ENCODE measurements around the gene KIAA1671. TPM values are rescaled to one million over a fixed set of nuclear protein-coding genes. Genes with fewer than 3 reads are reported as not detected.

The KIAA1671 gene
- total and polyA plus RNA-seq, 4 experiments from 2014 or later: 0.04 to 10.2 (median 5.2) TPM

GRCh38 chr22:25072406-25072805, 119.9 kb downstream of the KIAA1671 start:
- Histone ChIP-seq H3K4me3 (ENCODE audit: low read length in 2 of 2) (no peak overlapping the region), H3K27me3 (ENCODE audit: insufficient read depth, low read length) (no peaks in the 10 kb centered on the region), H3K4me1 (ENCODE audit: insufficient read depth, low read length) (peaks cover 77% of the 10 kb centered on the region), H3K36me3 (ENCODE audit: insufficient read depth, low read length) (no peaks in the 10 kb centered on the region), H3K9me3 (ENCODE audit: control insufficient read depth in 1 of 2, low read length in 2 of 2) (no peaks in the 10 kb centered on the region), H3K27ac (ENCODE audit: low read depth, low read length) (no peak overlapping the region)
- peak overlapping the region in 5 of 7 donors; percentile 4 to 78 (median 53) for H3K27ac Mint-ChIP-seq
- peaks cover 64 to 89% (median 75%) of the 10 kb centered on the region in 4 donors for H3K4me1 Mint-ChIP-seq
- ChIA-PET CTCF (ENCODE audit: partially characterized antibody) (interaction anchor here (0.8 to 6.2 kb wide), 7 partner anchors 9 to 24 kb away, joined by 3 to 58 read pairs (median 4); no protein-coding TSS in a partner anchor), POLR2A (ENCODE audit: partially characterized antibody) (interaction anchor here (1.0 to 2.4 kb wide), 2 partner anchors 10 to 39 kb away, joined by 4 to 16 read pairs; no protein-coding TSS in a partner anchor)
- no peaks in the 10 kb centered on the region for H3K36me3 Mint-ChIP-seq
- intact Hi-C loops (cut with micrococcal nuclease): no loop called here
- H3K27me3 Mint-ChIP-seq: no peaks in the 10 kb centered on the region
- no peak for DNase-seq
- peak overlapping the region in 3 of 8 donors; percentile 19 to 73 (median 22) for H3K4me3 Mint-ChIP-seq
- H3K9me3 Mint-ChIP-seq: no peaks in the 10 kb centered on the region

- Histone ChIP-seq H3K27ac (ENCODE audit: low read depth, low read length) (no peak overlapping the region), H3K4me1 (ENCODE audit: insufficient read depth, low read length) (peaks cover 48% of the 10 kb centered on the region), H3K9me3 (ENCODE audit: control insufficient read depth in 1 of 2, low read length in 2 of 2) (no peaks in the 10 kb centered on the region), H3K36me3 (ENCODE audit: insufficient read depth, low read length) (no peaks in the 10 kb centered on the region), H3K4me3 (ENCODE audit: low read length in 2 of 2) (no peak overlapping the region), H3K27me3 (ENCODE audit: insufficient read depth, low read length) (no peaks in the 10 kb centered on the region)
- peak overlapping the region; percentile 47 to 87 (median 74) for H3K27ac Mint-ChIP-seq
- ChIA-PET CTCF (ENCODE audit: partially characterized antibody) (interaction anchor here (1.1 to 3.3 kb wide), 5 partner anchors 15 to 95 kb away, joined by 3 to 33 read pairs (median 6); no protein-coding TSS in a partner anchor), POLR2A (ENCODE audit: partially characterized antibody) (interaction anchor here (0.8 to 5.6 kb wide), 4 partner anchors 8 to 14 kb away, joined by 3 to 40 read pairs (median 16); no protein-coding TSS in a partner anchor)
- no peaks in the 10 kb centered on the region for H3K27me3 Mint-ChIP-seq
- H3K4me1 Mint-ChIP-seq: peaks cover 38 to 56% (median 44%) of the 10 kb centered on the region in 4 donors
- intact Hi-C loops (cut with micrococcal nuclease): no loop called here
- no peak for DNase-seq
- no peaks in the 10 kb centered on the region for H3K9me3 Mint-ChIP-seq
- peak overlapping the region; percentile 8 to 79 (median 70) for H3K4me3 Mint-ChIP-seq
- no peaks in the 10 kb centered on the region for H3K36me3 Mint-ChIP-seq
These were observed 123.8 kb downstream of the KIAA1671 start for GRCh38 chr22:25076336-25076735.

GRCh38 chr22:25077056-25077455, 124.5 kb downstream of the KIAA1671 start:
- Histone ChIP-seq H3K9me3 (ENCODE audit: control insufficient read depth in 1 of 2, low read length in 2 of 2) (no peaks in the 10 kb centered on the region), H3K4me1 (ENCODE audit: insufficient read depth, low read length) (peaks cover 41% of the 10 kb centered on the region), H3K27ac (ENCODE audit: low read depth, low read length) (no peak overlapping the region), H3K27me3 (ENCODE audit: insufficient read depth, low read length) (no peaks in the 10 kb centered on the region), H3K36me3 (ENCODE audit: insufficient read depth, low read length) (no peaks in the 10 kb centered on the region), H3K4me3 (ENCODE audit: low read length in 2 of 2) (no peak overlapping the region)
- no peaks in the 10 kb centered on the region for H3K9me3 Mint-ChIP-seq
- no peaks in the 10 kb centered on the region for H3K27me3 Mint-ChIP-seq
- H3K36me3 Mint-ChIP-seq: no peaks in the 10 kb centered on the region
- ChIA-PET CTCF (ENCODE audit: partially characterized antibody) (interaction anchor here (1.0 to 3.3 kb wide), 8 partner anchors 9 to 126 kb away, joined by 3 to 33 read pairs (median 6); no protein-coding TSS in a partner anchor), POLR2A (ENCODE audit: partially characterized antibody) (interaction anchor here (0.8 to 5.6 kb wide), 4 partner anchors 8 to 33 kb away, joined by 3 to 40 read pairs (median 16); no protein-coding TSS in a partner anchor)
- peak overlapping the region in 3 of 8 donors; percentile 11 to 73 (median 23) for H3K4me3 Mint-ChIP-seq
- H3K4me1 Mint-ChIP-seq: peaks cover 34 to 55% (median 42%) of the 10 kb centered on the region in 4 donors
- peak overlapping the region in 4 of 7 donors; percentile 55 to 71 (median 68) for H3K27ac Mint-ChIP-seq
- no peak for DNase-seq
- intact Hi-C loops (cut with micrococcal nuclease): no loop called here

- H3K27me3 Mint-ChIP-seq: no peaks in the 10 kb centered on the region
- no peaks in the 10 kb centered on the region for H3K36me3 ChIP-seq (ENCODE audit: insufficient read depth, low read length)
- ChIA-PET CTCF (ENCODE audit: partially characterized antibody) (interaction anchor here (1.0 to 3.3 kb wide), 6 partner anchors 10 to 30 kb away, joined by 3 to 33 read pairs (median 4); no protein-coding TSS in a partner anchor), POLR2A (ENCODE audit: partially characterized antibody) (interaction anchor here (0.9 to 5.6 kb wide), 3 partner anchors 8 to 16 kb away, joined by 3 to 40 read pairs (median 27); no protein-coding TSS in a partner anchor)
- H3K9me3 ChIP-seq (ENCODE audit: control insufficient read depth in 1 of 2, low read length in 2 of 2): no peaks in the 10 kb centered on the region
- no peak overlapping the region for H3K27ac ChIP-seq (ENCODE audit: low read depth, low read length)
- H3K4me3 Mint-ChIP-seq: no peak overlapping the region
- no peaks in the 10 kb centered on the region for H3K27me3 ChIP-seq (ENCODE audit: insufficient read depth, low read length)
- intact Hi-C loops (cut with micrococcal nuclease): no loop called here
- H3K36me3 Mint-ChIP-seq: no peaks in the 10 kb centered on the region
- DNase-seq: no peak
- peaks cover 30 to 47% (median 37%) of the 10 kb centered on the region in 4 donors for H3K4me1 Mint-ChIP-seq
- H3K9me3 Mint-ChIP-seq: no peaks in the 10 kb centered on the region
- no peak overlapping the region for H3K4me3 ChIP-seq (ENCODE audit: low read length in 2 of 2)
- H3K27ac Mint-ChIP-seq: peak overlapping the region in 2 of 7 donors; percentile 55 to 65
- H3K4me1 ChIP-seq (ENCODE audit: insufficient read depth, low read length): peaks cover 33% of the 10 kb centered on the region
These were observed 125.4 kb downstream of the KIAA1671 start for GRCh38 chr22:25077964-25078363.

GRCh38 chr22:25078591-25078990, 126.1 kb downstream of the KIAA1671 start:
- Histone ChIP-seq H3K36me3 (ENCODE audit: insufficient read depth, low read length) (no peaks in the 10 kb centered on the region), H3K27me3 (ENCODE audit: insufficient read depth, low read length) (no peaks in the 10 kb centered on the region), H3K4me1 (ENCODE audit: insufficient read depth, low read length) (peaks cover 33% of the 10 kb centered on the region), H3K27ac (ENCODE audit: low read depth, low read length) (no peak overlapping the region), H3K4me3 (ENCODE audit: low read length in 2 of 2) (no peak overlapping the region), H3K9me3 (ENCODE audit: control insufficient read depth in 1 of 2, low read length in 2 of 2) (no peaks in the 10 kb centered on the region)
- ChIA-PET CTCF (ENCODE audit: partially characterized antibody) (interaction anchor here (1.0 to 3.3 kb wide), 6 partner anchors 10 to 30 kb away, joined by 3 to 33 read pairs (median 4); no protein-coding TSS in a partner anchor), POLR2A (ENCODE audit: partially characterized antibody) (interaction anchor here (0.9 to 5.6 kb wide), 3 partner anchors 8 to 17 kb away, joined by 3 to 40 read pairs (median 27); no protein-coding TSS in a partner anchor)
- Mint-ChIP-seq H3K4me3 (no peak overlapping the region), H3K27ac (peak overlapping the region in 2 of 7 donors; percentile 29 to 65), H3K9me3 (no peaks in the 10 kb centered on the region), H3K4me1 (peaks cover 27 to 42% (median 35%) of the 10 kb centered on the region in 4 donors), H3K36me3 (no peaks in the 10 kb centered on the region), H3K27me3 (no peaks in the 10 kb centered on the region)
- intact Hi-C loops (cut with micrococcal nuclease): no loop called here
- DNase-seq: no peak

- no peaks in the 10 kb centered on the region for H3K36me3 Mint-ChIP-seq
- ChIA-PET CTCF (ENCODE audit: partially characterized antibody) (interaction anchor here (0.7 to 3.5 kb wide), 21 partner anchors 10 to 282 kb away, joined by 3 to 58 read pairs (median 5); partner anchors contain the start of gene LHFPL7), POLR2A (ENCODE audit: partially characterized antibody) (interaction anchor here (1.2 to 5.6 kb wide), 6 partner anchors 10 to 33 kb away, joined by 3 to 40 read pairs (median 11); no protein-coding TSS in a partner anchor)
- H3K4me3 Mint-ChIP-seq: no peak overlapping the region
- H3K4me1 Mint-ChIP-seq: peaks cover 27 to 44% (median 31%) of the 10 kb centered on the region in 4 donors
- Histone ChIP-seq H3K27ac (ENCODE audit: low read depth, low read length) (no peak overlapping the region), H3K36me3 (ENCODE audit: insufficient read depth, low read length) (no peaks in the 10 kb centered on the region), H3K9me3 (ENCODE audit: control insufficient read depth in 1 of 2, low read length in 2 of 2) (no peaks in the 10 kb centered on the region), H3K4me1 (ENCODE audit: insufficient read depth, low read length) (peaks cover 26% of the 10 kb centered on the region), H3K4me3 (ENCODE audit: low read length in 2 of 2) (no peak overlapping the region), H3K27me3 (ENCODE audit: insufficient read depth, low read length) (no peaks in the 10 kb centered on the region)
- H3K27me3 Mint-ChIP-seq: no peaks in the 10 kb centered on the region
- no peak for DNase-seq
- H3K9me3 Mint-ChIP-seq: no peaks in the 10 kb centered on the region
- intact Hi-C loops (cut with micrococcal nuclease): loop anchor here (1.0 kb wide), 3 partner anchors 11 to 91 kb away; no protein-coding TSS in a partner anchor
- peak overlapping the region in 3 of 7 donors; percentile 18 to 35 (median 30) for H3K27ac Mint-ChIP-seq
These were observed 128.3 kb downstream of the KIAA1671 start for GRCh38 chr22:25080855-25081254.

- ChIA-PET POLR2A (ENCODE audit: partially characterized antibody) (interaction anchor here (0.9 to 3.7 kb wide), 5 partner anchors 11 to 26 kb away, joined by 3 to 22 read pairs (median 11); no protein-coding TSS in a partner anchor), CTCF (ENCODE audit: partially characterized antibody) (interaction anchor here (0.6 to 3.5 kb wide), 20 partner anchors 11 to 281 kb away, joined by 3 to 58 read pairs (median 6); no protein-coding TSS in a partner anchor)
- Mint-ChIP-seq H3K4me3 (no peak overlapping the region), H3K27ac (peak overlapping the region in 2 of 7 donors; percentile 24 to 30), H3K36me3 (no peaks in the 10 kb centered on the region), H3K27me3 (no peaks in the 10 kb centered on the region), H3K9me3 (no peaks in the 10 kb centered on the region), H3K4me1 (peaks cover 28 to 44% (median 31%) of the 10 kb centered on the region in 4 donors)
- no peak overlapping the region for H3K4me3 ChIP-seq (ENCODE audit: low read length in 2 of 2)
- peak; percentile 40 to 52 (median 44) for DNase-seq
- H3K36me3 ChIP-seq (ENCODE audit: insufficient read depth, low read length): no peaks in the 10 kb centered on the region
- peaks cover 26% of the 10 kb centered on the region for H3K4me1 ChIP-seq (ENCODE audit: insufficient read depth, low read length)
- intact Hi-C loops (cut with micrococcal nuclease): loop anchor here (1.0 kb wide), 3 partner anchors 11 to 91 kb away; no protein-coding TSS in a partner anchor
- no peak overlapping the region for H3K27ac ChIP-seq (ENCODE audit: low read depth, low read length)
- H3K9me3 ChIP-seq (ENCODE audit: control insufficient read depth in 1 of 2, low read length in 2 of 2): no peaks in the 10 kb centered on the region
- no peaks in the 10 kb centered on the region for H3K27me3 ChIP-seq (ENCODE audit: insufficient read depth, low read length)
These were observed 128.9 kb downstream of the KIAA1671 start for GRCh38 chr22:25081409-25081824.

All from CD4-positive, alpha-beta memory T cell (primary cell).